NB4 (cell line): ENCODE results near the gene PAFAH1B1.

Experiments
- DNase-seq: peaks from one replicate; pipeline ENCODE4 v3.0.0; 2010; ENCODE audit warnings: low read depth
- H3K4me3 ChIP-seq: one replicate; pipeline ENCODE4 v1.5.1; 2011; ENCODE audit warnings: mild to moderate bottlenecking, low read depth, low read length, moderate library complexity
- CTCF ChIP-seq: IDR thresholded peaks from one replicate; pipeline ENCODE4 v1.5.1; 2012; ENCODE audit warnings: low read depth, low read length
- MYC ChIP-seq: IDR thresholded peaks from 2 replicates; pipeline ENCODE4 v1.6.1; 2011; ENCODE audit warnings: low read depth, low read length
- POLR2A ChIP-seq: IDR thresholded peaks from 2 replicates; pipeline ENCODE4 v1.6.1; 2011; ENCODE audit warnings: mild to moderate bottlenecking; ENCODE audit not compliant: insufficient read length; ENCODE audit errors: extremely low read depth
- TF ChIP-seq, protein P1 (sequence below): IDR thresholded peaks from 2 replicates; pipeline ENCODE4 v1.6.1; 2011; ENCODE audit warnings: low read depth, low read length

Gene PAFAH1B1

GRCh38 chr17:2703606-2704005 lies 110.2 kb downstream of the PAFAH1B1 start:
- TF ChIP-seq CTCF (no peak), MYC (no peak), POLR2A (no peak)
- TF ChIP-seq, protein P1, sequence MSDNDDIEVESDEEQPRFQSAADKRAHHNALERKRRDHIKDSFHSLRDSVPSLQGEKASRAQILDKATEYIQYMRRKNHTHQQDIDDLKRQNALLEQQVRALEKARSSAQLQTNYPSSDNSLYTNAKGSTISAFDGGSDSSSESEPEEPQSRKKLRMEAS, result no peak
- H3K4me3 ChIP-seq, result no peak overlapping the region
- no peak for DNase-seq

- no peak for TF ChIP-seq MYC
- TF ChIP-seq POLR2A, result no peak
- TF ChIP-seq, protein P1, result no peak
- TF ChIP-seq CTCF, result no peak
- no peak for DNase-seq
- H3K4me3 ChIP-seq, result no peak overlapping the region
These were observed 110.8 kb downstream of the PAFAH1B1 start for GRCh38 chr17:2704031-2704889.

DNA sequence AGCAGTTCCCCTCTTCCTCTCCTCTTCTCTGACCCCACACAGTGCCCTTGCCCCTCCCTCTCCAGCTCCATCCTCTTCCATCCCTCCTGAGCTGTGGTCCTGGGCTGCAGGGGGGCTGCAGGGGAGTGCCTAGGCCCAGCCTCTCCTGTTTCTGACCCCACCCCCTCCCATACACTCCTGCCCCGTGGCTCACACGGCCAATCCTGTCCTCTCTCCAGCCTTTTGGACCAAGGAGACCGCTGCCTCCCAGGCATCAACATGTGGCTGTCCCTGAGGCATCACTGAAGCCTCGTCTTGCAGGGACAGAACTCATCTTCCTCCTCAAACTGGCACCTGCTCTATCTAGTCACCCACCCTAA lies 111.4 kb downstream of the PAFAH1B1 start:
- no peak for DNase-seq
- no peak overlapping the region for H3K4me3 ChIP-seq
- TF ChIP-seq POLR2A (no peak), CTCF (no peak), MYC (no peak)
- TF ChIP-seq, protein P1, result no peak

DNA sequence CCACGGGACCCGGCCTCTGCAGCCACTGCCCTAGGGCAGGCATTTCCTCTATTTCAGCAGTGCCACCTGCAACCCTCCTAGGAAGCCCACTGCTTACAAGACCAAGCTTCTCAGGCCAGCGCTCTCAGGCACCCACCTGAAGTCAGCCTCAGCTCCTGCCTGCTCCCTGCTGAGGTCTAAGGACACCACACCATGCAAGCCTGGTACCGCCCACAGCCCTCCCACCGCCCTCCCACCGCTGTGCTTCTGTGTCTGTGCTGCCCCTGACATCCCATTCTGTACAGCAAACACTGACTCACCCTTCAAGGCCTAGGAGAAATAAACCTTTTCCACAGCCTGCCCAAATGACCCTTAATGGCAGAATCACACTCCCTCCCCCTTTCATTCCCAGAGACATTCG lies 111.8 kb downstream of the PAFAH1B1 start:
- DNase-seq, result no peak
- TF ChIP-seq POLR2A (no peak), CTCF (no peak)

GRCh38 chr17:2705888-2706795 lies 112.7 kb downstream of the PAFAH1B1 start:
- no peak for DNase-seq
- TF ChIP-seq, protein P1, result no peak
- TF ChIP-seq CTCF, result no peak
- TF ChIP-seq MYC, result no peak
- TF ChIP-seq POLR2A, result no peak
- H3K4me3 ChIP-seq, result no peak overlapping the region

More for the DNA sequence above, 111.8 kb downstream of the PAFAH1B1 start:
- no peak overlapping the region for H3K4me3 ChIP-seq
